Stimulated activated CD4-positive, alpha-beta T cell treated with anti-CD3 and anti-CD28 coated beads, TNF-alpha, amount 100 ng/mL, for 24 hours (primary cell): Measurements from ENCODE around the gene STAMBPL1.
"Not testable (repeated sequence)": the region's sequence is repeated elsewhere in the genome, so short reads cannot be mapped to it uniquely, and the experiment has no call there.

Experiments
- DNase-seq, 3 experiments: peaks; one replicate each; pipeline ENCODE4 v3.0.0-alpha.2; 2020; ENCODE audit warnings: low read depth in 3 of 3

Gene STAMBPL1

GRCh38 chr10:88879534-88880281 is at the start of gene STAMBPL1:
Gene STAMBPL1 (plus strand): TSS chr10:88880245. CDS start chr10:88901709, 21,464 bp downstream.
- peak; percentile 49 to 80 (median 63) for DNase-seq

GRCh38 chr10:88830643-88831268 is 49.3 kb upstream of the STAMBPL1 start:
- no peak for DNase-seq

GRCh38 chr10:88831709-88832108 is 48.3 kb upstream of the STAMBPL1 start:
- peak in 2 of 3 experiments; percentile 24 to 27 for DNase-seq

GRCh38 chr10:88832376-88832775 is 47.7 kb upstream of the STAMBPL1 start:
- no peak for DNase-seq

GRCh38 chr10:88833156-88833555 is 46.9 kb upstream of the STAMBPL1 start:
- DNase-seq: no peak

GRCh38 chr10:88833723-88834122 is 46.3 kb upstream of the STAMBPL1 start:
- DNase-seq: no peak

GRCh38 chr10:88835096-88835909 is 44.7 kb upstream of the STAMBPL1 start:
- peak; percentile 68 to 85 (median 85) for DNase-seq

GRCh38 chr10:88835910-88836221 is 44.2 kb upstream of the STAMBPL1 start:
- no peak for DNase-seq

GRCh38 chr10:88837632-88838031 is 42.4 kb upstream of the STAMBPL1 start:
- DNase-seq: not testable (repeated sequence)

GRCh38 chr10:88838766-88839350 is 41.2 kb upstream of the STAMBPL1 start:
- DNase-seq: no peak

- DNase-seq: no peak
Measured at GRCh38 chr10:88840104-88840503, 39.9 kb upstream of the STAMBPL1 start.

- DNase-seq: no peak
Measured at GRCh38 chr10:88840881-88841280, 39.2 kb upstream of the STAMBPL1 start.

- no peak for DNase-seq
Measured at GRCh38 chr10:88841316-88842111, 38.5 kb upstream of the STAMBPL1 start.

- DNase-seq: no peak
Measured at GRCh38 chr10:88843171-88843570, 36.9 kb upstream of the STAMBPL1 start.

- no peak for DNase-seq
Measured at GRCh38 chr10:88848499-88848898, 31.5 kb upstream of the STAMBPL1 start.

- DNase-seq: no peak
Measured at GRCh38 chr10:88849234-88849633, 30.8 kb upstream of the STAMBPL1 start.

- DNase-seq: no peak
Measured at GRCh38 chr10:88850712-88851111, 29.3 kb upstream of the STAMBPL1 start.

GRCh38 chr10:88851706-88852105 is 28.3 kb upstream of the STAMBPL1 start, which contains the start of gene ANKRD22:
Gene ANKRD22 (minus strand): TSS chr10:88851844. CDS start chr10:88851607, 237 bp downstream.
- DNase-seq: no peak

- DNase-seq: no peak
Measured at GRCh38 chr10:88852327-88852726, 27.7 kb upstream of the STAMBPL1 start.

GRCh38 chr10:88853155-88853881 is 26.7 kb upstream of the STAMBPL1 start:
- no peak for DNase-seq

GRCh38 chr10:88854684-88855083 is 25.4 kb upstream of the STAMBPL1 start:
- DNase-seq: no peak
